ENCODE results near the gene CEP192.

CEP192 gene

GRCh38 chr18:13004396-13004795, 13.2 kb downstream of the CEP192 start:
- Histone ChIP-seq H3K9ac (no peak overlapping the region), H3K9me3 (ENCODE audit: control insufficient read depth, low read length) (no peaks in the 10 kb centered on the region), H3K27me3 (ENCODE audit: control insufficient read depth, insufficient read depth, low read length) (no peaks in the 10 kb centered on the region), H2AFZ (no peak overlapping the region), H3K27ac (no peak overlapping the region), H3K4me2 (ENCODE audit: low read length) (no peak overlapping the region), H3K79me2 (no peaks in the 10 kb centered on the region), H3K4me1 (no peaks in the 10 kb centered on the region), H3K4me3 (ENCODE audit: low read depth, low read length) (no peak overlapping the region), H3K36me3 (ENCODE audit: control insufficient read depth, insufficient read depth, low read length) (no peaks in the 10 kb centered on the region)
- TF ChIP-seq, protein P1, sequence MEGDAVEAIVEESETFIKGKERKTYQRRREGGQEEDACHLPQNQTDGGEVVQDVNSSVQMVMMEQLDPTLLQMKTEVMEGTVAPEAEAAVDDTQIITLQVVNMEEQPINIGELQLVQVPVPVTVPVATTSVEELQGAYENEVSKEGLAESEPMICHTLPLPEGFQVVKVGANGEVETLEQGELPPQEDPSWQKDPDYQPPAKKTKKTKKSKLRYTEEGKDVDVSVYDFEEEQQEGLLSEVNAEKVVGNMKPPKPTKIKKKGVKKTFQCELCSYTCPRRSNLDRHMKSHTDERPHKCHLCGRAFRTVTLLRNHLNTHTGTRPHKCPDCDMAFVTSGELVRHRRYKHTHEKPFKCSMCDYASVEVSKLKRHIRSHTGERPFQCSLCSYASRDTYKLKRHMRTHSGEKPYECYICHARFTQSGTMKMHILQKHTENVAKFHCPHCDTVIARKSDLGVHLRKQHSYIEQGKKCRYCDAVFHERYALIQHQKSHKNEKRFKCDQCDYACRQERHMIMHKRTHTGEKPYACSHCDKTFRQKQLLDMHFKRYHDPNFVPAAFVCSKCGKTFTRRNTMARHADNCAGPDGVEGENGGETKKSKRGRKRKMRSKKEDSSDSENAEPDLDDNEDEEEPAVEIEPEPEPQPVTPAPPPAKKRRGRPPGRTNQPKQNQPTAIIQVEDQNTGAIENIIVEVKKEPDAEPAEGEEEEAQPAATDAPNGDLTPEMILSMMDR (IDR thresholded peaks at IDR 0.05) = no peak

GRCh38 chr18:13005289-13005688, 14.1 kb downstream of the CEP192 start:
- H3K79me2 ChIP-seq = no peaks in the 10 kb centered on the region
- no peaks in the 10 kb centered on the region for H3K4me1 ChIP-seq
- TF ChIP-seq, protein P1 (IDR thresholded peaks at IDR 0.05) = no peak
- H2AFZ ChIP-seq = no peak overlapping the region
- no peak overlapping the region for H3K27ac ChIP-seq
- H3K9me3 ChIP-seq (ENCODE audit: control insufficient read depth, low read length) = no peaks in the 10 kb centered on the region
- H3K27me3 ChIP-seq (ENCODE audit: control insufficient read depth, insufficient read depth, low read length) = no peaks in the 10 kb centered on the region
- no peak overlapping the region for H3K9ac ChIP-seq
- no peak overlapping the region for H3K4me3 ChIP-seq (ENCODE audit: low read depth, low read length)
- H3K4me2 ChIP-seq (ENCODE audit: low read length) = no peak overlapping the region
- H3K36me3 ChIP-seq (ENCODE audit: control insufficient read depth, insufficient read depth, low read length) = no peaks in the 10 kb centered on the region

- Histone ChIP-seq H3K4me2 (ENCODE audit: low read length) (no peak overlapping the region), H3K4me3 (ENCODE audit: low read depth, low read length) (no peak overlapping the region), H3K27ac (no peak overlapping the region), H2AFZ (no peak overlapping the region), H3K9me3 (ENCODE audit: control insufficient read depth, low read length) (no peaks in the 10 kb centered on the region), H3K4me1 (no peaks in the 10 kb centered on the region), H3K79me2 (no peaks in the 10 kb centered on the region), H3K9ac (no peak overlapping the region), H3K27me3 (ENCODE audit: control insufficient read depth, insufficient read depth, low read length) (no peaks in the 10 kb centered on the region), H3K36me3 (ENCODE audit: control insufficient read depth, insufficient read depth, low read length) (no peaks in the 10 kb centered on the region)
- TF ChIP-seq, protein P1 (IDR thresholded peaks at IDR 0.05) = no peak
Measured at GRCh38 chr18:13006531-13007247, 15.5 kb downstream of the CEP192 start.

DNA sequence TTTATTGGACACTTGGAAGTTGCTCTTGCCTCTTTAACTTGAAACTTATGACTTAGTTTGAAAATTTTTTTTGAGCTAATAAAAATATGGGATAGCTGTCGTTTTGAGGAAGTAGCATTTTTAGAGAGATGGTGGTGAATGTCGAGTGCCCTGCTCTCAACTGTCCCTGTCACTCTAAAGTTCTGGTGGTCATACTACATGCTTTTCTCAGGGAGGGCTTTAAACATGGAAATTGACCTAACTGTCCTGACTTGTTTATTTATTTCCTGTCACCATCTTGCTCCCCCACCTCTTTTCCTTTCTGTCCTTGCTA, 16.0 kb downstream of the CEP192 start:
- Histone ChIP-seq H3K4me2 (ENCODE audit: low read length) (no peak overlapping the region), H3K36me3 (ENCODE audit: control insufficient read depth, insufficient read depth, low read length) (no peaks in the 10 kb centered on the region), H3K4me3 (ENCODE audit: low read depth, low read length) (no peak overlapping the region), H3K27ac (no peak overlapping the region), H3K79me2 (no peaks in the 10 kb centered on the region), H3K9ac (no peak overlapping the region), H3K9me3 (ENCODE audit: control insufficient read depth, low read length) (no peaks in the 10 kb centered on the region), H3K27me3 (ENCODE audit: control insufficient read depth, insufficient read depth, low read length) (no peaks in the 10 kb centered on the region), H2AFZ (no peak overlapping the region), H3K4me1 (no peaks in the 10 kb centered on the region)
- TF ChIP-seq, protein P1 (IDR thresholded peaks at IDR 0.05) = no peak

- Histone ChIP-seq H2AFZ (no peak overlapping the region), H3K79me2 (no peaks in the 10 kb centered on the region), H3K27ac (no peak overlapping the region), H3K9me3 (ENCODE audit: control insufficient read depth, low read length) (no peaks in the 10 kb centered on the region), H3K27me3 (ENCODE audit: control insufficient read depth, insufficient read depth, low read length) (no peaks in the 10 kb centered on the region), H3K4me2 (ENCODE audit: low read length) (no peak overlapping the region), H3K4me1 (no peaks in the 10 kb centered on the region), H3K9ac (no peak overlapping the region), H3K4me3 (ENCODE audit: low read depth, low read length) (no peak overlapping the region), H3K36me3 (ENCODE audit: control insufficient read depth, insufficient read depth, low read length) (no peaks in the 10 kb centered on the region)
- TF ChIP-seq, protein P1 (IDR thresholded peaks at IDR 0.05) = no peak
Measured at GRCh38 chr18:13011719-13012118, 20.6 kb downstream of the CEP192 start.

Data from parathyroid adenoma (tissue), 2 donors.